Measurements from ENCODE around the gene KRTAP10-11. TPM values are rescaled to one million over a fixed set of nuclear protein-coding genes. Genes with fewer than 3 reads are reported as not detected.
A peak's percentile ranks its signal among the peaks of the same experiment; 100 is the strongest.
"Not testable (repeated sequence)": the region's sequence is repeated elsewhere in the genome, so short reads cannot be mapped to it uniquely, and the experiment has no call there.

The KRTAP10-11 gene
- total RNA-seq, 1 experiment from 2014 or later = not detected

GRCh38 chr21:44658913-44659595, 12.8 kb downstream of the KRTAP10-11 start:
- ATAC-seq (peak; percentile 45; the same call in 1 of the 2 replicates), DNase-seq (ENCODE audit: low spot score) (no peak)
- ChIA-PET CTCF (no interaction called here), POLR2A (no interaction called here)
- Mint-ChIP-seq H3K9me3 (peaks cover 18% of the 10 kb centered on the region), H3K4me1 (peaks cover 39% of the 10 kb centered on the region), H3K27ac (peak overlapping the region; percentile 69), H3K36me3 (peaks cover 20% of the 10 kb centered on the region), H3K4me3 (no peak overlapping the region), H3K27me3 (ENCODE audit: low read depth) (peaks cover 4% of the 10 kb centered on the region; the same call in 1 of the 2 replicates)
- no peak for TF ChIP-seq ZNF219 (CRISPR knock-in tag; IDR thresholded peaks at IDR 0.05; ENCODE audit: borderline replicate concordance)
- no peak for TF ChIP-seq PRDM15 (CRISPR knock-in tag; IDR thresholded peaks at IDR 0.05)

GRCh38 chr21:44661567-44661966, 15.4 kb downstream of the KRTAP10-11 start:
- H3K4me1 Mint-ChIP-seq = peaks cover 39% of the 10 kb centered on the region
- POLR2A ChIA-PET; H3K27me3 Mint-ChIP-seq (ENCODE audit: low read depth); H3K4me3 Mint-ChIP-seq; CTCF ChIA-PET; H3K9me3 Mint-ChIP-seq: not testable (repeated sequence)
- peak overlapping the region; percentile 90 for H3K27ac Mint-ChIP-seq
- H3K36me3 Mint-ChIP-seq = peaks cover 12% of the 10 kb centered on the region
- peak; percentile 70 for DNase-seq (ENCODE audit: low spot score)
- peak; percentile 86 for ATAC-seq
- peak; percentile 92 for TF ChIP-seq USF2 (CRISPR knock-in tag; IDR thresholded peaks at IDR 0.05)
- peak; percentile 89 for TF ChIP-seq USF1 (CRISPR knock-in tag; IDR thresholded peaks at IDR 0.05)
- peak; percentile 31; the same call in 1 of the 2 replicates for TF ChIP-seq ZNF281 (CRISPR knock-in tag; IDR thresholded peaks at IDR 0.05)

GRCh38 chr21:44664691-44665090, 18.5 kb downstream of the KRTAP10-11 start:
- ChIA-PET CTCF (no interaction called here), POLR2A (no interaction called here)
- peaks cover 19% of the 10 kb centered on the region for H3K4me1 Mint-ChIP-seq
- no peak overlapping the region for H3K4me3 Mint-ChIP-seq
- no peak overlapping the region for H3K27ac Mint-ChIP-seq
- no peak for DNase-seq (ENCODE audit: low spot score)
- H3K27me3 Mint-ChIP-seq (ENCODE audit: low read depth) = no peaks in the 10 kb centered on the region; the same call in 1 of the 2 replicates
- ATAC-seq = no peak
- H3K36me3 Mint-ChIP-seq = peaks cover 18% of the 10 kb centered on the region
- peaks cover 20% of the 10 kb centered on the region for H3K9me3 Mint-ChIP-seq
- TF ChIP-seq OVOL2 (CRISPR knock-in tag; IDR thresholded peaks at IDR 0.05; ENCODE audit: borderline replicate concordance) (no peak), ZNF423 (CRISPR knock-in tag; IDR thresholded peaks at IDR 0.05) (no peak), MXD4 (CRISPR knock-in tag; IDR thresholded peaks at IDR 0.05; ENCODE audit: borderline replicate concordance) (no peak), NFATC4 (CRISPR knock-in tag; IDR thresholded peaks at IDR 0.05) (no peak), ESRRA (CRISPR knock-in tag; IDR thresholded peaks at IDR 0.05; ENCODE audit: borderline replicate concordance) (no peak), ATF3 (CRISPR knock-in tag; conservative IDR thresholded peaks at IDR 0.05) (no peak), GABPB1 (CRISPR knock-in tag; IDR thresholded peaks at IDR 0.05) (no peak), TEAD4 (CRISPR knock-in tag; IDR thresholded peaks at IDR 0.05) (no peak), NR1H2 (CRISPR knock-in tag; IDR thresholded peaks at IDR 0.05) (no peak), ZNF121 (CRISPR knock-in tag; IDR thresholded peaks at IDR 0.05) (no peak), ZNF219 (CRISPR knock-in tag; IDR thresholded peaks at IDR 0.05; ENCODE audit: borderline replicate concordance) (no peak), FOXP1 (CRISPR knock-in tag; IDR thresholded peaks at IDR 0.05; ENCODE audit: borderline replicate concordance) (no peak)
